NCI-H748 (cell line): ENCODE measurements around the gene OVOL2.
"Not testable (repeated sequence)": the region's sequence is repeated elsewhere in the genome, so short reads cannot be mapped to it uniquely, and the experiment has no call there.

Source experiments
- DNase-seq: peaks from one replicate; lab custom pipeline; 2025; ENCODE audit not compliant: unreplicated experiment; lab: John Stamatoyannopoulos, UW

OVOL2 gene

GRCh38 chr20:18058661-18059467 is 1.1 kb upstream of the OVOL2 start:
- DNase-seq: peak; percentile 99

- DNase-seq: peak; percentile 87
Measured at GRCh38 chr20:18057994-18058349, 256 bp upstream of the OVOL2 start.

DNA sequence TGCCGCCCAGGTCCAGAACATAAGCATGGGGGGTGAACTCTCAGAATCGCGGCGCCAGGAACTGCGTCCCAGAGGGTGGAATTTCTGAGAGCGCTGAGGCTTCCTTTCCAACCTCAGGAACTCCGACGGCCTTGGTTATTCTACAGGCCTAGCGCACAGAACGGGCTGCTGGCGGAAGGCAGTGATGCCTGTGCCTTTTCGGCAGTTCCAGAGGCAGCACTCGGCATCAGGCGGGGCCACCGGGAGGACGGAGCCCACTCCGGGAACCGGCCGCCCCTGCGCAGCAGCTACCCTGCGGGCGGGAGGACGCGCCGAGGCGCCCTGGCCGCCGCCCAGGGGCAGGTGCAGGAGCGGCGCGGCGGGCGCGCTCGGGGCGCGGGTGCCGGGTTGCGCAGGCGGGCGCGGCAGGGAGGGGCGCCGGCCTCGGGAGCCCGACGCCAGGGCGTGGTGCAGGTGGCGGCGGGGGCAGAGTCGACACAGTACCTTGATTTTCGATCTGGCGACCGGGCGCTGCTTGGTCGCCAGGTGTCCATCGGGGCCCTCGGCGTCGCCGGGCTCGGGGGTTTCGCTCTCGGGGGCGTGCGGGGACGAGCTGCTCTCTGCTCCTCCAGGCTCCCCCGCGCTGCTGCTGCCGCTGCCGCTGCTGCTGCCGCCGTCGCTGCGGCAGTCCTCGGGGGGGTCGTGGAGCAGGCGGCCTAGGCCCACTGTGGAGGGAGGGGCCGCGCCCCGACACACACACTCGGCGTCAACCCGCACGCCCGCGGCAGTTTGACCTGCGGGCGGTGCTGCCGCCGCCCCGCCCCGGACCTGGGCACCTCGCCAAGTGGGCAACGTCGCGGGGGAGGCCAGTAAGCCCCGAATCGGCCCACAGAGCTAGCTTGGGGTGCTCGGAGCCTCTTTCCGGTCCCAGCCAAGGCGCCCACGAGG is 1.3 kb downstream of the OVOL2 start:
- DNase-seq: peak; percentile 94

DNA sequence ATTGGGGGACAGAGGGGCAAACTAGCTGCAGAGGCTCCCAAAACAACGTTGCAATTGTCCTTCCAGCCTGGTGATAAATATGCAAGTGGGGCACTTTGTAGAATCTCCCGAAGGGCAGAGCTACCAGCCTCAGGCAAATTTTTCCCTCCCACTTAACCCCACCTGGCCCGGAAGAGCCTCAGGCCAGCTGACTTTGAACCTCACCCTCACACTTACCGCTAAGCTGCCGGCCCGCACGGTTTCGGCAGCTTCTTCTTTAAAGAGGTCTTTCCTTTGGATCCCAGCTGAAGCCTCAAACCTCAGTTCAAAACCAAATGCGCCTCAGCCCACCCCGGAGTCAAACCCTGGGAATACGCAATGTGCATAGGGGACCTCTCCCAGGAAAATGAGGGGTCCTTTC is 2.5 kb downstream of the OVOL2 start:
- peak; percentile 40 for DNase-seq

GRCh38 chr20:18052856-18053255 is 4.9 kb downstream of the OVOL2 start:
- no peak for DNase-seq

GRCh38 chr20:18050628-18051027 is 7.1 kb downstream of the OVOL2 start:
- DNase-seq: no peak

DNA sequence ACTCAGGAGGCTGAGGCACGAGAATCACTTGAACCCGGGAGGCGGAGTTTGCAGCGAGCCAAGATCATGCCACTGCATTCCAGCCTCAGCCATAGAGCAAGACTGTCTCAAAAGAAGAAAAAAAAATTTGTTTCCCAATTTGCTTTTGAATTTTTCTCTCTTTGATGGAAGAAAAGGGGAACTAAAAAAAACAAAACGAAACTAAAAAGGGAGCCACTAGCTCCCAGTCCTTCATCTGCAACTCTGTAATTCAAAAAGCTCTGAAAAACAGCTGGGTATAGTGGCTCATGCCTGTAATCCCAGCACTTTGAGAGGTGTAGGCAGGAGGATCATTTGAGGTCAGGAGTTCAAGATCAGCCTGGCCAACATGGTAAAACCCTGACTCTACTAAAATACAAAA is 9.5 kb downstream of the OVOL2 start:
- no peak for DNase-seq

DNA sequence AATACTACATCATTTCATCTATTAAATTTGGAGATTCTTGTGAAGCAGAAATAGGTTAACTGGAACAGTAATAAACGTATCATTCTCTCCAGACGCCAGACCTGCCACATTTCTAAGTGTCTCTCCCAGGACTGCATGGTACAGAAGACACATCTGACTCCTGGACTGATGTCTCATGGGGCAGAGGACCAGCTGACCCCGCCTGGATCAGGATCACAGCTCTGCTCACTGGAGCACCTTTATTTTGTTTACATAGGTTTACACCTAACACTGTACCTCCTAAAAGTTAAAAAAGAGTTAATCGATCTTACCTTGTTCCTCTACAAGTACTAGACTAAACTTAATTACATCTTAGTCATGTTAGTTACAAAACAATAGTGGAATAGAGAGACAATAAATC is 11.2 kb downstream of the OVOL2 start:
- no peak for DNase-seq

GRCh38 chr20:18042229-18042628 is 15.5 kb downstream of the OVOL2 start:
- DNase-seq: no peak

- no peak for DNase-seq
Measured at GRCh38 chr20:18041462-18041861, 16.3 kb downstream of the OVOL2 start.

GRCh38 chr20:18039063-18039462 is 18.7 kb downstream of the OVOL2 start:
- DNase-seq: no peak

DNA sequence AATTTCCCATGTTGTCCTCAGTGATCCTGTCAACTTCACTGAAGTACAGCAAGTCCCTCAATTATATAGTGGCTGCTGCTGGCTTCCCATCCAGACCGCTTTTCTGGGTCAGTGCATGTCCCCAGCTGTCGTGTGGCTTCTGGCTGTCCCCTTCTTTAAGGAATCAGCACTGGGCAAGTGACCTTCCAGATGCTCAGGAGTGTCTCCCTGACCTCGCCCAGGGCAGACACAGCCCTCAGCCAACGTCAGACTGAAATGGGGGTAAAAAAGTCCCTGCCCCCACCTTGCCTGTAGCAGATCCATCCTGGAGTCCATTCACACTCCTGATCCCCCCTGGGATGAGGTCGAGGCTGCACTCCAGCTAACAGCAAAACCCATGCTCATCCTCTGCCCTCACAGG is 23.7 kb downstream of the OVOL2 start:
- DNase-seq: no peak

DNA sequence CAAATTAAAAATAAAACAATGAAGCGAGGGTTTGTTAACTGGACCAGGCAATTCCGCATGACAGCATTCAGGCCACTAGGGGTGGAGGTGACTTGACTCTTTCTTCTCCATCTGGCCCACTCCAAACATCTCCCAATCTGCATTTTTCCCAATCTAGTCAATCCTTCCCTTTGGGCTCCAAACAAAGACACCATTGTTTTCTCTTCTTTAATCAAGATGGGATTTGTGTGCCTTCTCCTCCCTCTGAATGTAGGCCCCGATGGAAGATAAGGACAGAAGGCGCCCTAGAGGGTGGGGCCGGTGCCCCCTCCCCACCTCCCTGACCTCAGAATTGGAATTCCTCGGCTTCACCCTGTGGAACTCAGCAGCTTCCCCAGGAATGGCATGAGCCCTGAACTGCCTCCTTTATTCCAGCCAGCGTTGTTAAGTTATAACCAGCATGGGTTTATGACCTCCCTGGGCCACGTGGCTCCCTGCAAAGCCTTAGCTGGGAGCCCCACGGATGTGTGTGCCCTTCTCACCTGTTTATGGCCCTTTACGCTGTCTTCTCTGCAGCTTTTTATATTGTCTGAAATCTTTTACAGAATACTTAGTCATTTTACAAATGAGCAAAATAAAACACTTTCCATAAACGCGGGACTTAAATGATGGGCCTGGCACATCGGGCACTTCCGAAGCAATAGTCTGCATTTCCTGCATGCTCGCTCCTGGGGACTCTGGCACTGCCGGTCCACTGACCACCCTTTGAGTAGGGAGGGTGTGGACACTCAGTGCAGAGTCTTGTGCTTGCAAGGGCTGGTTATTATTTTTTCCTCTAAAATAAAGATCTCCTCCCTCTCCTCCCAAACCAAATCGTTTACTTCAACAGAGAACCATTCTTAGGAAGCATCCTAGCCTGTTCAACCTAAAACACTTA is 24.5 kb downstream of the OVOL2 start:
- DNase-seq: no peak

DNA sequence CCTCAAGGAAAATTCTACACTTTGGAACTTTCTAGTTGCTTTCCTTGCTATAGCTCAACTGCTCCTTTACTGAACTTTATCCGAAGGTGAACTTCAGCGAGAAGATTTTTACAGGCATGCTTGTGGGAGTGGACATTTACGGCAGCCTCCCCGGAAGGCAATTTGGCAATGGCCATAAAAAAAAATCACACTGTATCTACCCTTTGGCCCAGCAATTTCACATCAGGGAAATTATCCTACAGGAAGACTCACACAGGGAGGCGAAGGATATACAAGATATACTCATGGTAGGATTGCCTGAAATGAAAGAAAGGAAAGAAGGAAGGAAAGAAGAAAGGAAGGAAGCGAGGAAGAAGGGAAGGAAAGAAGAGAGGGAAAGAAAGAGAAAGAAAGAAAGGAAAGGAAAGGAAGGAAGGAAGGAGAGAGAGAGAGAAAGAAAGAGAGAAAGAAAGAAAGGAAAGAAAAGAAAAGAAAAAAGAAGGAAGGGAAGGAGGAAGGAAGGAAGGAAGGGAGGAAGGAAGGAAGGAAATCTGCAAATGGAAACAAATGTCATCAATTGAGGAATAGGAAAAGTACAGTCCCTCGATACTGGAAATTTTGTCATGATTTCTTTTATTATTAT is 25.7 kb downstream of the OVOL2 start:
- no peak for DNase-seq

DNA sequence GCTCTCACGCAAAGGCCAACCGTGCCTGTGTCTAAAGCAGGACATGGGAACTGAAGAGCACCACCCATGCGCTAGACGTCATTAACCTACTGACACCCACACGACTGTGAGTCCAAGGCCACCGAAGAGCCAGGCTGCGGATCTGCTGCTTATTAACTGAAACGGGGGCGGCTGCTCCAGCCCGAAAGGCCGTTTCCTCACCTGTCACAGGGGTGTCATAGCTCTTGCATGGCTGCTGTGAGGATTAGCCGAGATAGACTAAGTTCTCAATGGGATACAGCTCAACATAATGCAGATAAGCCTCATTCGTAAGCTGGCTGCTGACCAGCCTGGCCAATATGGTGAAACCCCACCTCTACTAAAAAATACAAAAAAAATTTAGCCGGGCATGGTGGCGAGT is 26.7 kb downstream of the OVOL2 start:
- no peak for DNase-seq

GRCh38 chr20:18030020-18030419 is 27.7 kb downstream of the OVOL2 start:
- no peak for DNase-seq

- not testable (repeated sequence) for DNase-seq
Measured at GRCh38 chr20:18027011-18027410, 30.7 kb downstream of the OVOL2 start.

- no peak for DNase-seq
Measured at GRCh38 chr20:18024606-18025127, 33.0 kb downstream of the OVOL2 start.

DNA sequence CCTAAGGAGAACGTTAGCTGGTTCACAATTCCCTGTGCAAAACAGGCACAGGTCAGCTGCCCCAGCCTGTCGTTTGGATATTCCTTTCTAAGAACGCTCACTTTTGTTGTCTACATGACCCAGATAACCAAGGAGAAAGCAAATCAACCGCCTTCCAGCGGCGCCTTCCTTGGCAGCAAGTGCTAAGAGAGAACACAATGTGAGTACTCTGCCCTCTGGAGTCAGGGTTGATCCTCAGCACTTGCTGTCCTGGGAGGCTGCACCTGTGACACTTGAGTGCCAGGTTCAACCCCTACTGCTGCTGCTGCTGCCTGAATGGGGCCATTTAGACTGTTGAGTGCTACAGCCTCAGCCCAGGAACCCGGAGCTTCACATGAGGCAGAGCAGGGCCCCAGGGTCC is 36.8 kb downstream of the OVOL2 start:
- DNase-seq: no peak

- peak; percentile 20 for DNase-seq
Measured at GRCh38 chr20:18019068-18019467, 38.6 kb downstream of the OVOL2 start.
